Tibial artery (tissue), 4 donors: Measurements from ENCODE around the gene BTBD9.

Source experiments
- DNase-seq, 2 donors: peaks; one replicate each; pipeline ENCODE4 v3.0.0-alpha.2; 2019
- H3K27ac ChIP-seq, 2 donors: fragments of 200-600 bp; sonication (generic) in 1 of 2; 1 replicate in 1 of 2; 2 replicates in 1 of 2; pipeline ENCODE4 v1.5.1; 2018 to 2019; ENCODE audit warnings: mild to moderate bottlenecking in 1 of 2
- H3K27me3 ChIP-seq, 2 donors: fragments of 200-600 bp; sonication (generic) in 1 of 2; one replicate each; pipeline versions ENCODE4 v1.5.1 to v1.6.0; 2016 to 2019
- H3K36me3 ChIP-seq, 3 donors: fragments of 200-600 bp; sonication (generic) in 2 of 3; one replicate each; pipeline ENCODE4 v1.5.1; 2016 to 2019; ENCODE audit warnings: mild to moderate bottlenecking in 2 of 3
- H3K4me1 ChIP-seq, 4 donors: fragments of 200-600 bp; sonication (generic) in 2 of 4; 1 replicate in 3 of 4; 2 replicates in 1 of 4; pipeline ENCODE4 v1.5.1; 2016 to 2019
- H3K4me3 ChIP-seq, 2 donors: fragments of 200-600 bp; sonication (generic) in 1 of 2; 1 replicate in 1 of 2; 2 replicates in 1 of 2; pipeline ENCODE4 v1.5.1; 2018 to 2019; ENCODE audit warnings: mild to moderate bottlenecking in 2 of 2
- H3K9me3 ChIP-seq, 3 donors: fragments of 200-600 bp; sonication (generic) in 1 of 3; one replicate each; pipeline ENCODE4 v1.5.1; 2016 to 2019
- intact Hi-C: fragments of 100-400 bp; cut with DNase I; formaldehyde crosslinking; loops from one replicate; pipeline ENCODE4 v1.15.0; 2023; ENCODE audit warnings: low total_unique reads
- TF ChIP-seq, protein P1 (sequence below), 2 experiments: fragments of 200-600 bp in 1 of 2; fragments of 450-650 bp in 1 of 2; IDR thresholded peaks; one replicate each; pipeline ENCODE4 v1.5.1; 2017 to 2019; ENCODE audit warnings: antibody characterized with exemption in 2 of 2, mild to moderate bottlenecking in 1 of 2, moderate library complexity in 1 of 2

Gene BTBD9

DNA sequence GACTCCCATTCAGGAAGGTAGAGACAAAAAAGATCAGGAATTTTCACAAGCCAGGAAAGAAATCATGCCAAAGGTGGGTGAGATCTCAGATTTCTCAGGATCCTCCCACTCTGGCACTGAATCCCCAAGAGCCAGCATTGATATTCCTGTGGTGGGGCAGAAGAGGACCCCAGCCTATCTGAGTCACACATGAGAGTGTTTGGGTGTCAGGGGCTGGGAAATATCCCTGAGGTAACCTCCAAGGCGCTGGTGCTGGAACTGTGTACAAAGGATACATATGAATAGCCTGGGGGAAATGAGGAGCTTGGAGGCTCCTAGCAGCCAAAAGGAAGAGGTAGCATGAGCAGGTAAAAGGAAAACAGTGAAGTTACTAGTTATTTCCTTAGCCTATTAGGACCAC is 369.4 kb downstream of the BTBD9 start:
- no peak for DNase-seq
- no peaks in the 10 kb centered on the region for H3K27me3 ChIP-seq
- no peaks in the 10 kb centered on the region for H3K36me3 ChIP-seq
- H3K9me3 ChIP-seq, result no peaks in the 10 kb centered on the region
- H3K27ac ChIP-seq, result no peak overlapping the region
- peaks cover 0 to 17% (median 3%) of the 10 kb centered on the region in 4 donors for H3K4me1 ChIP-seq
- intact Hi-C loops, result no loop called here
- H3K4me3 ChIP-seq, result no peak overlapping the region
- TF ChIP-seq, protein P1, sequence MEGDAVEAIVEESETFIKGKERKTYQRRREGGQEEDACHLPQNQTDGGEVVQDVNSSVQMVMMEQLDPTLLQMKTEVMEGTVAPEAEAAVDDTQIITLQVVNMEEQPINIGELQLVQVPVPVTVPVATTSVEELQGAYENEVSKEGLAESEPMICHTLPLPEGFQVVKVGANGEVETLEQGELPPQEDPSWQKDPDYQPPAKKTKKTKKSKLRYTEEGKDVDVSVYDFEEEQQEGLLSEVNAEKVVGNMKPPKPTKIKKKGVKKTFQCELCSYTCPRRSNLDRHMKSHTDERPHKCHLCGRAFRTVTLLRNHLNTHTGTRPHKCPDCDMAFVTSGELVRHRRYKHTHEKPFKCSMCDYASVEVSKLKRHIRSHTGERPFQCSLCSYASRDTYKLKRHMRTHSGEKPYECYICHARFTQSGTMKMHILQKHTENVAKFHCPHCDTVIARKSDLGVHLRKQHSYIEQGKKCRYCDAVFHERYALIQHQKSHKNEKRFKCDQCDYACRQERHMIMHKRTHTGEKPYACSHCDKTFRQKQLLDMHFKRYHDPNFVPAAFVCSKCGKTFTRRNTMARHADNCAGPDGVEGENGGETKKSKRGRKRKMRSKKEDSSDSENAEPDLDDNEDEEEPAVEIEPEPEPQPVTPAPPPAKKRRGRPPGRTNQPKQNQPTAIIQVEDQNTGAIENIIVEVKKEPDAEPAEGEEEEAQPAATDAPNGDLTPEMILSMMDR (IDR thresholded peaks at IDR 0.05), result no peak

DNA sequence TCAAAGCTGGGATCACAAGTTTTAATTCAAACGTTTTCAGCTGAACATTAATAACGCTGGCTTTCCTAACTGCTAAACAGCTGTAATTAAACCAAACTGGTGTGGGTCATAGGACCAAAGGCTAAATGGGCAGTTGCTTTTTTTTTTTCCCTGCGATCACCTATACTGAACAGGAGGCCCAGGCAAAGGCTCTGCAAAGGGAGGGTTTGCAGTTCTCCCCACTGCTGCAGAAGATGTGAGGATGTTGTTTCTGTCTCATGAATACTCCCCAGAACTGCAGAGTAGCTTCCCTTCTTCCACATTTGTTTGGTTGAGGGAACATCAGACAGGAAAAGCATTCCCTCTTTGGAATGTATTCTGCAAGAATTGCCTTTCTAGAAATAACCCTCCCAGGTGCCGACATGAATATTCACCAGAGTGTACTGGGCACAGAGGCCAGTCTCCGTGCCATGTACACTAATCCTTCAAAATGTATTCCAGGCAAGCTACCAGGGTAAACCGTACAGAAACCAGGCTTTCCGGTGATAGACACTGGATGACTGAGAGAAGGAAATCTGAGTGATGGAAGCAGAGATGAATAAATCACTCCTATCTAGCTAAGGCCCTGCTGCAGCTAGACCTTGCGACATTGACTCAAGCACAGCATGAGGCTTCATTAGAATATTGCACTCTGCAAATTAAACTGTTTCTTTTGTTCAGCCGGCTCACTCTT is 370.1 kb downstream of the BTBD9 start:
- Histone ChIP-seq H3K4me3 (no peak overlapping the region), H3K27ac (no peak overlapping the region), H3K9me3 (no peaks in the 10 kb centered on the region), H3K4me1 (peaks cover 0 to 17% (median 3%) of the 10 kb centered on the region in 4 donors), H3K27me3 (no peaks in the 10 kb centered on the region), H3K36me3 (no peaks in the 10 kb centered on the region)
- TF ChIP-seq, protein P1 (IDR thresholded peaks at IDR 0.05), result no peak
- intact Hi-C loops, result no loop called here
- no peak for DNase-seq

DNA sequence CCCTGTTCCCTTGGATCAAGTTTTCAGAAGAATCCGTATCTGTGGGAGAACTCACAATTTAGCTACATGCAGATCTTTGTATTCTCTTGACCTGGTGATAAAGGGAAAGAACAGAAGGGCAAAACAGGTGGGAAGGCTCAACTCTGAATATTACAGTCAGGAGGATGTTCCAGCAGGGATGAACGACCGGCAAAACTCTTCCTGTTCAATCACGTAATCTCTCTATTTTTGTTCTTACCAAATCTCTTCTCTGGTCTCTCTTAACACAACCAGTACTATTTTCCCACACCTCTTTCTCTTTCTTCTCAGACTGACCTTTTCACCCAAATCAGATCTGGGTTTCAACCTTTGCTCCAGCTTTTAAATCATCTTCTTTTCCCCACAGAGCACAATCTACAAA is 371.4 kb downstream of the BTBD9 start:
- Histone ChIP-seq H3K27me3 (no peaks in the 10 kb centered on the region), H3K36me3 (no peaks in the 10 kb centered on the region)

DNA sequence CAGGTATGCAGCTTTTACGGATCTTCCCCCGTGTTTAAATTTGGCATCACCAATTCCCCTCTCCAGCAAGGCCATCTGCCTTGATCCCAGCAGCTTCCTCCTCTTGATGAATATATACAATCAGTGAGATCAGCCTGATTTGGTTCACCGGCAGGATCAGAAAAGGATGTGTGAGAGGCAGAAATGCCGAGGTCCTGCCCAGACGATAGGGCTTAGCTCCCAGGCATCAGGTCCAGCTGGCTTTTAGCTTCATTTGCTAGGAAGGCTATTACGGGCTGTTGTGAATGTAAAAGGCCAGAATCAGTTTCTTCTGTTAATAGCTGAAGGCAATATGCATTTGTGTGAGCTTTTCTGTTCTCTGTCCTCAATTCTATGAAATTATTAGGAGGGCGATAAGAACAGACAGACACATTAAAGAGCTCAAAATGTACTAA is 372.8 kb downstream of the BTBD9 start:
- TF ChIP-seq, protein P1 (IDR thresholded peaks at IDR 0.05), result no peak
- H3K4me3 ChIP-seq, result no peak overlapping the region
- H3K27me3 ChIP-seq, result no peaks in the 10 kb centered on the region
- H3K4me1 ChIP-seq, result peaks cover 0 to 28% (median 14%) of the 10 kb centered on the region in 4 donors
- no peaks in the 10 kb centered on the region for H3K9me3 ChIP-seq
- H3K36me3 ChIP-seq, result no peaks in the 10 kb centered on the region
- DNase-seq, result no peak
- H3K27ac ChIP-seq, result no peak overlapping the region
- intact Hi-C loops, result no loop called here

More for the DNA sequence above, 371.4 kb downstream of the BTBD9 start:
- no peak for DNase-seq
- Histone ChIP-seq H3K9me3 (no peaks in the 10 kb centered on the region), H3K27ac (no peak overlapping the region), H3K4me1 (peaks cover 0 to 17% (median 3%) of the 10 kb centered on the region in 4 donors), H3K4me3 (no peak overlapping the region)
- TF ChIP-seq, protein P1 (IDR thresholded peaks at IDR 0.05), result no peak
- intact Hi-C loops, result no loop called here

DNA sequence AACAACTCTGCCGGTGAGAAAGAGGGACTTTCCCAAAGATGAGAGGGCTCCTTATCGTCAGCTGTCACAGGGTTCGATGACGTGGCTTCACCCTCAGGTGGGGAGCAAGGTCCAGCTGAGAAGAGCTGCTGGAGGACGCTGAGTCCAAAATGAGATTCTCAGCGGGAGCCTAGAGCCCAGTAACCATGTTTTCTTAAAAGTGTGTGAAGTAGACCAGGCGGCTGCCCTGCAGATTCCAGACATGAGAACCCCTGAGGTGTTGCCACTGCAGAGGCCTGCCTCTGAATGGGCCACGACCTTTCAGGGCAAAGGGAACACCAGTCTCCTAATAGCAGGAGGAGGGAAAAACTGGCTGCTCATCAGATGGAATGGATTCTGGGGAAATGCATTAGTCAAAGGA is 375.1 kb downstream of the BTBD9 start:
- intact Hi-C loops, result no loop called here
- TF ChIP-seq, protein P1 (IDR thresholded peaks at IDR 0.05), result no peak
- peaks cover 0 to 23% (median 15%) of the 10 kb centered on the region in 4 donors for H3K4me1 ChIP-seq
- H3K36me3 ChIP-seq, result no peaks in the 10 kb centered on the region
- H3K9me3 ChIP-seq, result no peaks in the 10 kb centered on the region
- no peak for DNase-seq
- no peaks in the 10 kb centered on the region for H3K27me3 ChIP-seq
- H3K4me3 ChIP-seq, result no peak overlapping the region
- no peak overlapping the region for H3K27ac ChIP-seq
